ENCODE results near the gene B4GALNT3. TPM values are rescaled to one million over a fixed set of nuclear protein-coding genes. Genes with fewer than 3 reads are reported as not detected.

The B4GALNT3 gene
- total RNA-seq, 1 experiment from 2014 or later = 2.3 TPM

DNA sequence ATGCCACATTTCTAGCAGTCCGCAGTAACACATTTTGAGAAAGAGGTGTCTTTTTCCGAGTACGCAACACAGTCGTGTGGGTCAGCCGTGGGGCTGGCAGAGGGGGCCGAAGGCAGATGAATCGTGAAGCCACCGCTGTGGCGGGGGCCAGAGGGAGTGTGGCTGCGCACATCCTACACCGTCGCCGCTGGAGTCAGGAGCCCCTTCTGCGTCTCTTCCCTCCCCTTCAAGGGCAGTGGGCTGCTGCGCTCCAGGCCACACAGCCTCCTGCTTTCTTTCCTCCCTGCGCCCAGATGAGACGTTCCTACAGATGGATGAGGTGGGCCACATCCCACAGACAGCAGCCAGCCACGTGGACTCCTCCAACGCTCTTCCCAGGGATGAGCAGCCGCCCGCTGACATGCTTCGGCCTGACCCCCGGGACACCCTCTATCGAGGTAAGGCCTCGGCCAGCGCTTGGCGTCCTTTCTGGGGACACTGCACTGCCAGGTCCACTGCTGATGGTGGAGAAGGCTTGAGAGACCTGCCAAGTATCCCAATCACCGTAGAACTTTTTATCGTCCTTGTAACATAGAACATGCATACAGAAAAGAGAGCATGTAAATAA, 89.8 kb downstream of the B4GALNT3 start:
- no TSS peak for BruUV-seq (replicated peaks)
- CTCF ChIA-PET = interaction anchor here (0.6 kb wide), 1 partner anchor 906 kb away, joined by 3 read pairs; no protein-coding TSS in a partner anchor
- no peak for TF ChIP-seq SIN3A (IDR thresholded peaks at IDR 0.05; ENCODE audit: borderline replicate concordance, insufficient read depth, low read depth, low read length)
- TF ChIP-seq, protein P1, sequence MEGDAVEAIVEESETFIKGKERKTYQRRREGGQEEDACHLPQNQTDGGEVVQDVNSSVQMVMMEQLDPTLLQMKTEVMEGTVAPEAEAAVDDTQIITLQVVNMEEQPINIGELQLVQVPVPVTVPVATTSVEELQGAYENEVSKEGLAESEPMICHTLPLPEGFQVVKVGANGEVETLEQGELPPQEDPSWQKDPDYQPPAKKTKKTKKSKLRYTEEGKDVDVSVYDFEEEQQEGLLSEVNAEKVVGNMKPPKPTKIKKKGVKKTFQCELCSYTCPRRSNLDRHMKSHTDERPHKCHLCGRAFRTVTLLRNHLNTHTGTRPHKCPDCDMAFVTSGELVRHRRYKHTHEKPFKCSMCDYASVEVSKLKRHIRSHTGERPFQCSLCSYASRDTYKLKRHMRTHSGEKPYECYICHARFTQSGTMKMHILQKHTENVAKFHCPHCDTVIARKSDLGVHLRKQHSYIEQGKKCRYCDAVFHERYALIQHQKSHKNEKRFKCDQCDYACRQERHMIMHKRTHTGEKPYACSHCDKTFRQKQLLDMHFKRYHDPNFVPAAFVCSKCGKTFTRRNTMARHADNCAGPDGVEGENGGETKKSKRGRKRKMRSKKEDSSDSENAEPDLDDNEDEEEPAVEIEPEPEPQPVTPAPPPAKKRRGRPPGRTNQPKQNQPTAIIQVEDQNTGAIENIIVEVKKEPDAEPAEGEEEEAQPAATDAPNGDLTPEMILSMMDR (IDR thresholded peaks at IDR 0.05) = no peak
- TF ChIP-seq POLR2AphosphoS5 (IDR thresholded peaks at IDR 0.05; ENCODE audit: low read depth, low read length) = no peak
- no peak for TF ChIP-seq TCF7L2 (IDR thresholded peaks at IDR 0.05; ENCODE audit: low read depth, low read length)
- TF ChIP-seq, protein P2, sequence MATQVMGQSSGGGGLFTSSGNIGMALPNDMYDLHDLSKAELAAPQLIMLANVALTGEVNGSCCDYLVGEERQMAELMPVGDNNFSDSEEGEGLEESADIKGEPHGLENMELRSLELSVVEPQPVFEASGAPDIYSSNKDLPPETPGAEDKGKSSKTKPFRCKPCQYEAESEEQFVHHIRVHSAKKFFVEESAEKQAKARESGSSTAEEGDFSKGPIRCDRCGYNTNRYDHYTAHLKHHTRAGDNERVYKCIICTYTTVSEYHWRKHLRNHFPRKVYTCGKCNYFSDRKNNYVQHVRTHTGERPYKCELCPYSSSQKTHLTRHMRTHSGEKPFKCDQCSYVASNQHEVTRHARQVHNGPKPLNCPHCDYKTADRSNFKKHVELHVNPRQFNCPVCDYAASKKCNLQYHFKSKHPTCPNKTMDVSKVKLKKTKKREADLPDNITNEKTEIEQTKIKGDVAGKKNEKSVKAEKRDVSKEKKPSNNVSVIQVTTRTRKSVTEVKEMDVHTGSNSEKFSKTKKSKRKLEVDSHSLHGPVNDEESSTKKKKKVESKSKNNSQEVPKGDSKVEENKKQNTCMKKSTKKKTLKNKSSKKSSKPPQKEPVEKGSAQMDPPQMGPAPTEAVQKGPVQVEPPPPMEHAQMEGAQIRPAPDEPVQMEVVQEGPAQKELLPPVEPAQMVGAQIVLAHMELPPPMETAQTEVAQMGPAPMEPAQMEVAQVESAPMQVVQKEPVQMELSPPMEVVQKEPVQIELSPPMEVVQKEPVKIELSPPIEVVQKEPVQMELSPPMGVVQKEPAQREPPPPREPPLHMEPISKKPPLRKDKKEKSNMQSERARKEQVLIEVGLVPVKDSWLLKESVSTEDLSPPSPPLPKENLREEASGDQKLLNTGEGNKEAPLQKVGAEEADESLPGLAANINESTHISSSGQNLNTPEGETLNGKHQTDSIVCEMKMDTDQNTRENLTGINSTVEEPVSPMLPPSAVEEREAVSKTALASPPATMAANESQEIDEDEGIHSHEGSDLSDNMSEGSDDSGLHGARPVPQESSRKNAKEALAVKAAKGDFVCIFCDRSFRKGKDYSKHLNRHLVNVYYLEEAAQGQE (IDR thresholded peaks at IDR 0.05; ENCODE audit: insufficient read depth in 1 of 2, low read depth in 2 of 2, low read length in 1 of 2) = no peak
- Histone ChIP-seq H3K4me1 (ENCODE audit: control insufficient read depth, insufficient read depth, low read length) (peaks cover 4% of the 10 kb centered on the region; the same call in 1 of the 2 replicates), H3K36me3 (ENCODE audit: control insufficient read depth, insufficient read depth, low read length) (no peaks in the 10 kb centered on the region), H3K27ac (ENCODE audit: low read length) (no peak overlapping the region), H3K9me3 (ENCODE audit: control insufficient read depth, insufficient read depth, low read depth, low read length) (no peaks in the 10 kb centered on the region), H3K4me3 (ENCODE audit: low read depth in 2 of 2, low read length in 2 of 2) (no peak overlapping the region), H3K27me3 (ENCODE audit: control insufficient read depth, insufficient read depth, low read length) (no peaks in the 10 kb centered on the region)
- POLR2A ChIA-PET = no interaction called here
- DNase-seq (ENCODE audit: low read depth, low spot score) = no peak
- intact Hi-C loops (cut with micrococcal nuclease; ENCODE audit: unreplicated experiment) = loop anchor here (5.0 kb wide), 1 partner anchor 97 kb away; no protein-coding TSS in a partner anchor
- in situ Hi-C loops (cut with HindIII; ENCODE audit: low pct_unique_long_range_greater_than_20kb, low sequenced_read_pairs) = no loop called here
- no peak for ATAC-seq

DNA sequence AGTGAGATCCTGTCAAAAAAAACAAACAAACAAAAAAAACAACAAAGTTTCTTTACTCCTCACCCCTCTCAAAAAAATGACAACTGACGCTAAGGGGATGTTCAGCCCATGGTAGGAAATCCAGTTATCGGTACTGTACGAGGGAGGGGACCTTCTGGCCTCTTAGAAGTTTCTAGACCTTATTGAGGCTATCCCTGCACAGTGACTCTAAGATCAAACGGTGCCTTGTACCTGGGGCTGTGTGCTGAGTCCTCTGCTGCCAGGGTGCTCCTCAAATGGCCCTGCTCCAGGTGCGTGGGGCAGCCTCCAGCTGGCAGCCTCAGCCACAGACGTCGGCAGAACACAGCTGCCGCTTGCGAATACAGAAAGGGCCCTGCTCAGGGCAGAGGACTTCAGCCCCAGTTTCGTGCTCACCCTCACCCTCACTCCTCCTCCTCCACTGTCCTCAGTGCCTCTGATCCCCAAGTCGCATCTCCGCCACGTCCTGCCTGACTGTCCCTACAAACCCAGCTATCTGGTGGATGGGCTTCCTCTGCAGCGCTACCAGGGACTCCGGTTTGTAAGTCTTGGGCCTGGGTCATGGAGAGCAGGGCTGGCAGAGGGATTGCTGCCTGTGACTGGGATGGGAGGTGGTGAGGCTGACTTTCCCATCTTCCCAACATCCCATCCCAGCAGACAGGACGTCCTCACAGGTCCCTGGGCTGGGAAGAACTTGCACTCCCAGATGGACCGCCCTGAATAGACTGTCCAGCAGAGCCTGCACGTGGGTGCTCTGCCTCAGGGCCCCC, 90.9 kb downstream of the B4GALNT3 start:
- ChIA-PET CTCF (no interaction called here), POLR2A (no interaction called here)
- Histone ChIP-seq H3K9me3 (ENCODE audit: control insufficient read depth, insufficient read depth, low read depth, low read length) (no peaks in the 10 kb centered on the region), H3K27me3 (ENCODE audit: control insufficient read depth, insufficient read depth, low read length) (no peaks in the 10 kb centered on the region), H3K4me3 (ENCODE audit: low read depth in 2 of 2, low read length in 2 of 2) (no peak overlapping the region), H3K27ac (ENCODE audit: low read length) (no peak overlapping the region), H3K4me1 (ENCODE audit: control insufficient read depth, insufficient read depth, low read length) (peaks cover 4% of the 10 kb centered on the region; the same call in 1 of the 2 replicates), H3K36me3 (ENCODE audit: control insufficient read depth, insufficient read depth, low read length) (no peaks in the 10 kb centered on the region)
- intact Hi-C loops (cut with micrococcal nuclease; ENCODE audit: unreplicated experiment) = no loop called here
- BruUV-seq (replicated peaks) = no TSS peak
- TF ChIP-seq POLR2AphosphoS5 (IDR thresholded peaks at IDR 0.05; ENCODE audit: low read depth, low read length) (no peak), SIN3A (IDR thresholded peaks at IDR 0.05; ENCODE audit: borderline replicate concordance, insufficient read depth, low read depth, low read length) (no peak), TCF7L2 (IDR thresholded peaks at IDR 0.05; ENCODE audit: low read depth, low read length) (no peak)
- TF ChIP-seq, protein P1 (IDR thresholded peaks at IDR 0.05) = no peak
- TF ChIP-seq, protein P2 (IDR thresholded peaks at IDR 0.05; ENCODE audit: insufficient read depth in 1 of 2, low read depth in 2 of 2, low read length in 1 of 2) = no peak
- ATAC-seq = no peak
- in situ Hi-C loops (cut with HindIII; ENCODE audit: low pct_unique_long_range_greater_than_20kb, low sequenced_read_pairs) = no loop called here
- no peak for DNase-seq (ENCODE audit: low read depth, low spot score)
